NCI-H2081 treated with DMSO at 0.1 percent for 48 hours (cell line): ENCODE results near the gene DRC3.
"Not testable (repeated sequence)": the region's sequence is repeated elsewhere in the genome, so short reads cannot be mapped to it uniquely, and the experiment has no call there.

Experiments
- DNase-seq: peaks from one replicate; lab custom pipeline; 2025; lab: John Stamatoyannopoulos, UW

DRC3 gene

GRCh38 chr17:17972126-17972951 is at the start of gene DRC3, which contains the start of gene TOM1L2:
Gene DRC3 (plus strand): TSS chr17:17972862. CDS start chr17:17977599, 4,737 bp downstream.
Gene TOM1L2 (minus strand): TSS chr17:17972400. CDS start chr17:17972313, 87 bp downstream.
- DNase-seq = peak; percentile 98

GRCh38 chr17:17924131-17924856 is 48.4 kb upstream of the DRC3 start:
- no peak for DNase-seq

DNA sequence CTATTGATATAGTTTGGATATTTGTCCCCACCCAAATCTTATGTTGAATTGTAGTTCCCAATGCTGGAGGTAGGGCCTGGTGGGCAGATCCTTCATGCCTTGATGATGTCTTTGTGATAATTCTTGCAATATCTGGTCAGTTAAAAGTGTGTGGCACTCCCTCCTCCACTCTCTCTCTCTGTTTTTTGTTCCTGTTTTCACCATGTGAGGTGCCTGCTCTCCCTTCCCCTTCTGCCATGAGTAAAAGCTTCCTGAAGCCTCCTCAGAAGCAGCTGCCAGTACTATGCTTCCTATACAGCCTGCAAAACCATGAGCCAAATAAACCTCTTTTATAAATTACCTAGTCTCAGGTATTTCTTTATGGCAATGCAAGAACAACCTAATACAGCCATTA is 47.8 kb upstream of the DRC3 start:
- no peak for DNase-seq

DNA sequence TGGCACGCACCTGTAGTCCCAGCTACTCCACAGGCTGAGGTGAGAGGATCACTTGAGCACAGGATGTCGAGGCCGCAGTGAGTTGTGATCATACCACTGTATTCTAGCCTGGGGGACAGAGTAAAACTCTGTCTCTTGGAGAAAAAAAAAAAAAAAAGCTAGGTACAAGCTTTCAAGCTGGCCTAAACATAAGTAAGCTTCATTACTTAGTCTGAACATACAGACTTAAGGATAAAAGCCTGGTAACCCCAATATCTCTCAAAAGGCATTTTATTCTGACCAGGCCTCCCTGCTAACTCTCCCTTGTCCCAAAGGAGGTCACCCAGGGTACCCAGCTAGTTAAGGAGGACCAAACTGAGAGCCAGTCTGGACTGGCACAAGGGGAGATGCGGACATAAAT is 46.6 kb upstream of the DRC3 start:
- no peak for DNase-seq

- DNase-seq = no peak
These were observed 45.7 kb upstream of the DRC3 start for GRCh38 chr17:17926840-17927449.

DNA sequence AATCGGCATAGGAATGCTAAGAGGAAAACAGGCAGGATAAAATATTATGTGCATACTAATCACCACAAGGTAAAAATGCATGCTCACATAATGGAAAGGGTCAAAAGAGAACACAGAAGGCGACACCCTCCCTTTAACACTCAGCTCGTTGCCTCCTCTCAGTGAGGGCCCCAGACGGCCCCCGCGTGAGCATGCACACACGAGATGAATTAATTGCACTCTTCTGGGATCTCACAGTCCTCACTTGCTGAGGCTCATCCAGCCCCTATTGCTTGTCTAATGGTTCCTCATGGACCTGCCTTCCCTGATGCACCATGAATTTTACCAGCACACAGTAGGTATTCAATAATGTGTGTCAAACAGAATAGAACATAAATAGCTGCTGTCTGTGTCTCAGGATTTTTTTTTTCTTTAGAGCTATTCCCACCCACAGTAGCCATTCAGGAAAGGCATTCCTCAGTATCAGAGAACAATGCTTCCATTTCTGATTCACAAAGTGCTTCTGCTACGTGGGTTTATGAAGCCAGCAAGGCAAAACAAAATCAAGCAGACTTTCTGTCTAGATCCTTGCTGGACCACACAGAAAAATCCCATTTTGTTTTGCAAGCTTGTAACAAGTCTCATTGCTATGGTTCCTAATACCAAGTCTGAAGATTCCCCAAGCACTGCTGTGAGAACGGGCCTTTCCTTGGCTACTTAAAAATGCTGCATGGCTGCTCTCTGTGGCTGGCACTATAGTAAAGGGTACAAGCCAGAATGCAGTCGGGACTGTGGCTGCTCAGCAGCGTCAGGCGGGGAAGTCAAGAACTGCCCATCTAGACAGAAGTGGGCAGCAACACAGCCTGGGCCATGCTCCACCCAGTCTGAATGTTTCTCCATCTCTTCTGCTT is 44.0 kb upstream of the DRC3 start:
- DNase-seq = no peak

DNA sequence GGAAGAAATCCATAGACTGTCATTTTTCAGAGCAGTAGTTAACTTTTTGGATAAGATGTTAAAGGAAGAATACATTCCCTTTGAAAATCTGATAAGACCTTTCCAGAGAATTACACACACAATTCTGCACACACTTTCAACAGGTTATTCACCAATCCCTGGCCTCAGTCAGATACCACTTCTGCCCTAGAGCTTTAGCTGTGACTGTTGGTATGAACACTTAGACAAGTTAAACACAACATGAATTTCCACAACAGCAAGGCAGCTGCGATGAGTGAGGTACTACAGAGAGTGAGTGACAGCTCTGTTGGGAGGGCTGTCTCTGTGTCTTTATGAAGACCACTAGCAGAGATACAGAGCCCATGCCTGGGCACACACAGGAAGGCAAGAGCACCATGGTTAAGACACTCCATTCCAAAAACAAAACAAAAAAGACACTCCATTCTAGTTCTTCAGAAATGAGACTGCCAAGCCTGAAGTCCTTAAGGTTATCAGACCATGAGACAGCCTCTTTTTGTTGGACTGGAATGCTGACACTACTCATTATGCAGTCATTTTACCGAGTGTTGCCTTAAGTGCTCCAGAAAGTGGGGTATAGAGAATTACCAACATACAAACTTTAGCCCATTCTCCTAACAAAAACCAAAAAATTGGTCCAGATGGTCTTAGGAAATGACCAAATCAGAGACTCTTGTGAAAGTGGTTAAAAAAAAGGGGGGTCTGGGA is 42.8 kb upstream of the DRC3 start:
- no peak for DNase-seq

DNA sequence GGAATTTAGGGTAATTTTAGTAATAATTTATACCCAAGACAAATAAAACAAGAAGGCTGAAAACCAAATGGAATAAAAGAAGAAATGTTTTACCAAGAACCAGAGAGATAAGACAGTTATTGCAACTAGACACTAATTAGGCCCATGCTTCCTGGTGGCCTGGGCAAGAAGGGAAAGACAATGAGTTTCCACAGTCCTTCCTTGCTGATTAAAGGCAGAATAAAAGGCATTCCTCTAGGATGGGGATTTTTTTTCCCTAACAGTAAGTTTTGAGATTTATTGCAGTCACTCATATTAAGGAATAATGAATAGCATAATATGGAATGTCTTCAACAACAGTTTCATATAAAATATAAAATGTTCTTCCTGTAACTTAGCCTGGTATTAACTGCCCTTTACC is 42.0 kb upstream of the DRC3 start:
- DNase-seq = no peak

GRCh38 chr17:17931159-17931558 is 41.5 kb upstream of the DRC3 start:
- DNase-seq = no peak

DNA sequence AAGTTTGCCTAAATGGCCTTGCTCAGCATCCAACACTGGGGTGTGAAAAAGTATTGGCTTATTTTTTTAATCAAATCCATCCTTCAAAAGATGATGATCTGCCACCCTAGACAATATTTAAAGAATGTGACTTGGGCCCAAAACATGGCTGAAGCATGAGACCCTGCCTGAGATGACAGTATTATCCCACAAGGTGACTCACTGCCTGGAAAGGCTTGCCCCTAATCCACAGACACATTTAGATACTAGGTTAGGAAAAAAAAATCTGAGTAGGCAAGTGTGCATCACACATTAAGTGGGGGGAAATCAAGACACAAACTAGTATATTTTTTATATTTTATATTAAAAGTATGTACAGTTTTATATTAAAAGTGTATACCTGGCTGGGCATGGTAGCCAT is 38.9 kb upstream of the DRC3 start:
- DNase-seq = no peak

GRCh38 chr17:17934214-17934613 is 38.4 kb upstream of the DRC3 start:
- DNase-seq = no peak

DNA sequence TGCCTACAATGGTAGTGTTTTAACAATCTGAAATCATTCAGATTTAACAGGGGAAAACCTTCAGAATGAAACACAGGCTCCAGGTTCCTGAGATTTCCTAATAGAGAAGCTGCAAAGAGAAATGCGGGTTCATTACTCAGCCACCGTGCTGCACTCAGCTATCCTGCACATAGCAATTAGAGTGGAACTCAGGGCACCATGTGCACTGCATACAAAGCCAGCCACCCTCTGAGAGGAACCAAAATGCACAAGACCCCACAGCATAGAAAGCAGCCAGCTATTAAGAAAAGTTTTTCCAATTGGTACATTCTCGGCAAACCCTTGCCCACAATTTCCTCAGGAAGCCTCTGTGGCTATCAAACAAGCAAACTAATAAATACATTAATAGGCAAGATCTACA is 37.9 kb upstream of the DRC3 start:
- no peak for DNase-seq

GRCh38 chr17:17935321-17936271 is 37.1 kb upstream of the DRC3 start:
- DNase-seq = no peak

GRCh38 chr17:17937201-17937853 is 35.3 kb upstream of the DRC3 start:
- DNase-seq = no peak

- no peak for DNase-seq
These were observed 34.7 kb upstream of the DRC3 start for GRCh38 chr17:17937958-17938357.

GRCh38 chr17:17938388-17939107 is 34.1 kb upstream of the DRC3 start:
- no peak for DNase-seq

- not testable (repeated sequence) for DNase-seq
These were observed 32.7 kb upstream of the DRC3 start for GRCh38 chr17:17939941-17940340.

GRCh38 chr17:17940441-17940911 is 32.2 kb upstream of the DRC3 start:
- no peak for DNase-seq

- DNase-seq = no peak
These were observed 31.6 kb upstream of the DRC3 start for GRCh38 chr17:17941015-17941414.
